Hair follicular keratinocyte (primary cell): ENCODE data around the gene GAGE10. TPM values are rescaled to one million over a fixed set of nuclear protein-coding genes. Genes with fewer than 3 reads are reported as not detected.

Experiments used
- total RNA-seq: library from RNA; depleted of rRNA; stranded (reverse); fragments of >200 nt; gene quantifications from 2 replicates; pipeline ENCODE4 v1.2.3, GENCODE V29; 2015

Gene GAGE10, protein sequence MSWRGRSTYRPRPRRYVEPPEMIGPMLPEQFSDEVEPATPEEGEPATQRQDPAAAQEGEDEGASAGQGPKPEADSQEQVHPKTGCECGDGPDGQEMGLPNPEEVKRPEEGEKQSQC
- total RNA-seq, result not detected in 2 replicates

DNA sequence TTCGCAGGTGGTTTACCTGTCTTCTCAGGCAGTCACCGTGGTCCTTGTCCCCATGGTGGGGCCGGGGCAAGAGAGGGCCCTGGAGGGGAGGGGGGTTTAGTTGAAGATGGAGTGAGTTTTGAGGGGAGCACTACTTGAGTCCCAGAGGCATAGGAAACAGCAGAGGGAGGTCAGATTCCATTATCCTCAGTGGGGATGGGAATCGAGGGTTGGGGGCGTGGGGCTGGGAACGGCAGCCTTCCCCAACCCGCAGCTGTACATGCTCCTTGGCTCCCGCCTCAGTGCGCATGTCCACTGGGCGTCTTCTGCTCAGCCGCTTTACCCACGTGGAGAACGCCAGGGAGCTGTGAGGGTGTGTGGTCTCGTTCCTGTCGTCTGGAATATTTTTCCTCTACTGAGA, at the start of gene GAGE10:
GAGE10 (plus strand) TSS at position 301 of the 400 bp plus-strand sequence. CDS start 1,214 bp downstream, outside the sequence.

DNA sequence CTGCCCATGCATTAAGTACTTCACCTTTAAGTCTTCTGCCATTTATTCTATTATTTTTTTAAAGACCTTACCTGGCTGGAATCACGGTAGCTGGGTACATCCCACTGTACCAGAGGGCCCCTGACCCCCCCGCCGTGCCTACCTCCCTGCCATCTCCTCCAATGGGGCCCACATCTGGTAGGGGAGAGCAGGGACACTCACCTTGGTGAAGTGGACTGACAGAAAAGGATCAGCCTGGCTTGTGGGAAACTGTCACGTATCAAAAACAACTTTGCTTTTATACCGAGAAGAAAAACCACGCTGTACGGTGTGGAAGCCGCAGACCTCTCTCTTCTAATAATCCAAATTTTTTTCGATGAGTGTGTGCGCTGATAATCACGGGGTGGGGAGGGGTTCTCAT, 39.0 kb upstream of the GAGE10 start, which contains the start of gene FOXP3:
FOXP3 (minus strand) TSS at position 251 of the 400 bp plus-strand sequence. CDS start 6,205 bp downstream, outside the sequence.

DNA sequence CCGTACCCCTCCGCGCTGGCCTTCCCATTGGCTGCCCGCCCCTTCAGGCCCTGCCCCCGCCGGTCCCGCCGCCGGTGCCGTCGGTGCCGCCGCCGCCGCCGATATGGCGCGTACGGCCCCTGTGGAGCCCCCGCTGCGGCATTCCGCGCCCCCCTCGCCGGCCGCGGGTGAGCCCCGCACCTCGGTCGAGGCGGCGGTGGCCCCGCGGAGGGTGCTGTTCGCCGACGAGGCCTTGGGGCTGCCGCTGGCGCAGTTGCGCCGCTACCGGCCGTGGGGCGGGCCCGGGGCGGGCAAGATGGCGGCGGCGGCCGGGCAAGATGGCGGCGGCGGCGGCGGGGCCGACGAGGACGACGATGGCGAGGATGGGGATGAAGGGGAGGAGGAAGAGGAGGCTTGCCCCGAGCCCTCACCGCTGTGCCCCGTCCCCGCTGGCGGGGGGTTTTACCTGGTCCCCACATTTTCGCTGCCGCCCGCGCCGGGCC, 33.6 kb upstream of the GAGE10 start, which contains the start of gene PPP1R3F:
PPP1R3F (plus strand) TSS at position 27 of the 482 bp plus-strand sequence; CDS start at position 104, 77 bp downstream.

DNA sequence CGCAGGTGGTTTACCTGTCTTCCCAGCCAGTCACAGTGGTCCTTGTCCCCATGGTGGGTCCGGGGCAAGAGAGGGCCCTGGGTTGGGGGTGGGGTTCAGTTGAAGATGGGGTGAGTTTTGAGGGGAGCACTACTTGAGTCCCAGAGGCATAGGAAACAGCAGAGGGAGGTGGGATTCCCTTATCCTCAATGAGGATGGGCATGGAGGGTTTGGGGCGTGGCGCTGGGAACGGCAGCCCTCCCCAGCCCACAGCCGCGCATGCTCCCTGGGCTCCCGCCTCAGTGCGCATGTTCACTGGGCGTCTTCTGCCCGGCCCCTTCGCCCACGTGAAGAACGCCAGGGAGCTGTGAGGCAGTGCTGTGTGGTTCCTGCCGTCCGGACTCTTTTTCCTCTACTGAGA, 18.3 kb downstream of the GAGE10 start, which contains the start of gene GAGE12J:
GAGE12J (plus strand) TSS at position 301 of the 400 bp plus-strand sequence. CDS start 1,157 bp downstream, outside the sequence.

DNA sequence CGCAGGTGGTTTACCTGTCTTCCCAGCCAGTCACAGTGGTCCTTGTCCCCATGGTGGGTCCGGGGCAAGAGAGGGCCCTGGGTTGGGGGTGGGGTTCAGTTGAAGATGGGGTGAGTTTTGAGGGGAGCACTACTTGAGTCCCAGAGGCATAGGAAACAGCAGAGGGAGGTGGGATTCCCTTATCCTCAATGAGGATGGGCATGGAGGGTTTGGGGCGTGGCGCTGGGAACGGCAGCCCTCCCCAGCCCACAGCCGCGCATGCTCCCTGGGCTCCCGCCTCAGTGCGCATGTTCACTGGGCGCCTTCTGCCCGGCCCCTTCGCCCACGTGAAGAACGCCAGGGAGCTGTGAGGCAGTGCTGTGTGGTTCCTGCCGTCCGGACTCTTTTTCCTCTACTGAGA, 27.8 kb downstream of the GAGE10 start, which contains the start of gene GAGE13:
GAGE13 (plus strand) TSS at position 301 of the 400 bp plus-strand sequence. CDS start 1,156 bp downstream, outside the sequence.

Other genes with a start within 250 kb of the GAGE10 start
- 5.5 and 6.6 TPM in 2 replicates for gene CCDC120, start 244.6 kb upstream of the GAGE10 start, total RNA-seq
- 9.7 and 9.8 TPM in 2 replicates for gene PRAF2, start 229.6 kb upstream of the GAGE10 start, total RNA-seq
- gene WDR45, start 223.8 kb upstream of the GAGE10 start, total RNA-seq, result 33.5 and 56.9 TPM in 2 replicates
- 19.7 and 30.4 TPM in 2 replicates for gene GPKOW, start 179.9 kb upstream of the GAGE10 start, total RNA-seq
- gene MAGIX, start 140.9 kb upstream of the GAGE10 start, total RNA-seq, result 4.8 and 11.0 TPM in 2 replicates
- gene PLP2, start 131.7 kb upstream of the GAGE10 start, total RNA-seq, result 89.8 and 101 TPM in 2 replicates
- 18.9 and 21.5 TPM in 2 replicates for gene PRICKLE3, start 117.3 kb upstream of the GAGE10 start, total RNA-seq
- gene SYP, start 103.5 kb upstream of the GAGE10 start, total RNA-seq, result 0.16 and 0.30 TPM in 2 replicates
- gene CACNA1F, start 70.3 kb upstream of the GAGE10 start, total RNA-seq, result 0.08 TPM in 1 of 2 replicates, not detected in the other
- 14.8 and 18.9 TPM in 2 replicates for gene CCDC22, start 68.2 kb upstream of the GAGE10 start, total RNA-seq
- not detected in 2 replicates for gene FOXP3, start 38.9 kb upstream of the GAGE10 start, total RNA-seq
- 0.78 and 1.5 TPM in 2 replicates for gene PPP1R3F, start 33.9 kb upstream of the GAGE10 start, total RNA-seq
- gene GAGE12J, start 18.4 kb downstream of the GAGE10 start, total RNA-seq, result not detected in 2 replicates
- gene GAGE13, start 27.9 kb downstream of the GAGE10 start, total RNA-seq, result not detected in 2 replicates
- not detected in 2 replicates for gene GAGE12C, start 228.5 kb downstream of the GAGE10 start, total RNA-seq
- not detected in 2 replicates for gene GAGE12D, start 238.1 kb downstream of the GAGE10 start, total RNA-seq
- not detected in 2 replicates for gene GAGE12E, start 247.6 kb downstream of the GAGE10 start, total RNA-seq